OCI-M2 (cell line): ENCODE data around the gene G6PC1.

ENCODE experiments used
- DNase-seq: peaks from one replicate; lab custom pipeline; 2025; ENCODE audit not compliant: unreplicated experiment; lab: John Stamatoyannopoulos, UW

The G6PC1 gene

DNA sequence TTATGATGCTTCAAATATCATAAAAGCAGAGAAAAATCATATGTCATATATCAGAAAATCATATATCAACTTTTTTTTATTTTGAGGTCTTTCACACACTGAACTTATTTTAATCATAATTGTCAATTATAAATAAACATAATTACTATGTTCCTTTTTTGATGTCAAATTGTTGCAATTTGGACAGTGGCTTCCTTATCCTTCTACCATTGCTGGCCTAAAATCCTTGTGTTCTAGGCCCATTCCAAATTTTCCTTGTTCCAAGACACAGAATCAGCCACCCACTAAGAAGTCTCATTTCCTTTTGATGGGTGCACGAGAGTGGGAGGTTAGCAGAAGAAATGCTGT is 28.9 kb downstream of the G6PC1 start:
- no peak for DNase-seq

DNA sequence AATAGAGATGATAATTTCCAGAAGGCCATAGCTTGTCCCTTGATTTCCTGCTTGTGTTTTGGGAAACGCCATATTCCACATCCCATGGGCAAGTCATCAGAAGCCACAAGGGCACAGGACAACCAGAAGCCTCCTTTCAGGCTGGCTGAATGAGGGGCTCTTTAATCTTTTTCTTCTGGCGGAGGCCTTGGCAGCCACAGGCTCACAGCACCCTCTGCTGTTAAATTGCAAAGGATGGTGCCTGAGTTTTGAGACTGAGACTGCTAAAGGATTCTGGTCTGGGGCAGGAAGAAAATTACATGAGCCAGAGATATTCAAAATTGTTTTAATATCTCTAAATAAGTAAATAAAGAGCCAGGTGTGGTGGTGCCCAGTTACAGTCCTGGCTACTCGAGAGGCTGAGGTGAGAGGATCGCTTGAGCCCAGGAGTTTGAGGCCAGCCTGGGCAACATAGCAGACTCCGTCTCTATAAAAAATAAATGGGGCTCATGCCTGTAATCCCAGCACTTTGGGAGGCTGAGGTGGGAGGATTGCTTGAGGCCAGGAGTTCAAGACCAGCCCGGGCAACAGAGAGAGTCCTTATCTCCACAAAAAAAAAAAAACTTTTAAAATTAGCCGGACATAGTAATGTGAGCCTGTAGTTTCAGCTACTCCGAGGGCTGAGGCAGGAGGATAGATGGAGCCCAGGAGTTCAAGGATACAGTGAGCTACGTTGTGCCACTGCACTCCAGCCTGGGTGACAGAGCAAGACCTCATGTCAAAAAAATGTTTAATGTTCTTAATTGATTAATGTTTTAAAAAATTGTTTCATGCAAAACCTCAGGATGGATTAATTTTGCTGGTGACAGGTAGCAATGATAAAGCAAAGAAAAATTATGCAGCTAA is 37.4 kb downstream of the G6PC1 start:
- no peak for DNase-seq

DNA sequence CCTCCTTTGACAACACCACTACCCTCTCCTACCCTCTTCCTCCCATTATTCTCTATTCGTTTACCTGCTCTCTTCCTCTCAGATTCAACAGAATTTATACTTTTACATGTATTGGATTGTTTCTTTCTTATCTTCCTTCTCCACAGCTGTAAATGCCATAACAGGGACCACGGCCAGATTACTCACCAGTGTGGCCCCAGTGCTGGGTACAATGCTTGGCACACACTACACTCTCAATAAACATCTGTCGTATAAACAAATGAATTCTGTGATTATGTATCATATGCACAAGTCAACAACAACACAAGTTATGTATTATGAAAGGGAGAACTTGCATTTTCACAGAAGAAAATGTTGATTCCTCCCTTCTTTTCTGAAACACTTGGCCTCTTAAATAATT is 43.6 kb downstream of the G6PC1 start:
- DNase-seq, result no peak

DNA sequence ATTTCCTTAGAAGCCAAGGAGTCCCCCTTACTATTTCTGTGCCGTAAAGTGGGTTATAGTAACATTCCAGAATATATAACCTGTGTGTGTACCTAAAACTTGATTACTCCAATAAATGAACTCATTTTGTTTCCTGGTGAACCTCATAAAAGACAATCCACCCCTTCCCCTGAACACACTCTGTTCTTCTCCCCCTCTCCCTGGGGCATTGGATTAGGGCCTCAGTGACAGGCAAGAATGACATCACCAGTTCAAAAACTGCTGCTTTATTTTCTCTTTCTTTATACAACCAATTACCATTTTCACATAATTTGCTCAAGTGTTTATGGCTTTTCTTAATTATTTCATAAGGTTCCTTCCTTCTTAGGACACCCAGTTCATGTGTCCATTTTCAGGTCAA is 46.2 kb downstream of the G6PC1 start:
- no peak for DNase-seq

DNA sequence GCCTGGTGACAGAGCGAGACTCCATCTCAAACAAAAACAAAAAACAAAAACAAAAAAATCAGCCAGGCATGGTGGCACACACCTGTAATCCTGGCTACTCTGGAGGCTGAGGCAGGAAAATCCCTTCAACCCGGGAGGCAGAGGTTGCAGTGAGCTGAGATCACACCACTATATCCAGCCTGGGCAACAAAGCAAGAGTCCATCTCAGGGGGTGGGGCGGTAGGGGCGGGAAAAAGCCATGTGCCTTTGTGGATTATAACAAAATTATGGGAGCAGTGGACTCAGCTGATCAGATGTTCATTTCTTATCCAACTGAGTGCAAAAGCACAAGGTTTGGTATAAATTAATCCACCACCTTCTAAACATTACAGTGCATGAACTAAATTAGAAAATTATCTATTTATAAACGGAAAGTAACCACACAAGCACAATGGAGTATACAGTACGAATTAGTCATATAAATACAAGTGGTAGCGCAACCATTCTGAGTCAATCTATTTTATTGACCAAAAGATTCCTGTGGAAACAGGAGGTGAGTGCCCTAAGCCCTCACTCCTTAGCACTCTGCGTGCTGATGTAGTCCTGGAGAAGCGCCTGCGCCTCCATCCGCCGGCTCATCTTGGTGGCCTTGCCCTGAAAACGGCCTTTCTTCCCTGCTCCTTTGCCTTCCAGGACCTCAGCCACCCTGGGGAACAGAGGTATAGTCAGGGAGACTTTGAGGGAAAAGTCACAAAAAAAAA is 49.6 kb downstream of the G6PC1 start:
- DNase-seq, result no peak
